Neural cell (in vitro differentiated cells): ENCODE results near the gene STIM1.

Source experiments
- CTCF ChIP-seq: fragments of 450-650 bp; IDR thresholded peaks from 2 replicates; pipeline ENCODE4 v1.5.1; 2014; ENCODE audit warnings: antibody characterized with exemption, mild to moderate bottlenecking, moderate library complexity; ENCODE audit not compliant: poor library complexity, severe bottlenecking
- EP300 ChIP-seq: fragments of 450-650 bp; conservative IDR thresholded peaks from 2 replicates; pipeline ENCODE4 v1.6.1; 2014; ENCODE audit warnings: antibody characterized with exemption, mild to moderate bottlenecking, moderate library complexity; ENCODE audit not compliant: poor library complexity, severe bottlenecking
- EZH2 ChIP-seq: fragments of 200-600, 300-800 bp; shearing (Covaris generic), sonication (generic); IDR thresholded peaks from 2 replicates; pipeline ENCODE4 v1.6.1; 2014; ENCODE audit warnings: antibody characterized with exemption, low read length, borderline replicate concordance, mild to moderate bottlenecking; ENCODE audit not compliant: insufficient read depth, poor library complexity, severe bottlenecking
- MXI1 ChIP-seq: fragments of 450-650 bp; conservative IDR thresholded peaks from 2 replicates; pipeline ENCODE4 v1.6.1; 2014; ENCODE audit warnings: antibody characterized with exemption, mild to moderate bottlenecking; ENCODE audit not compliant: poor library complexity, severe bottlenecking
- POLR2AphosphoS5 ChIP-seq: IDR thresholded peaks from 2 replicates; pipeline ENCODE4 v1.6.1; 2012
- RAD21 ChIP-seq: fragments of 450-650 bp; conservative IDR thresholded peaks from 2 replicates; pipeline ENCODE4 v1.6.1; 2014; ENCODE audit warnings: antibody characterized with exemption, mild to moderate bottlenecking, moderate library complexity
- TAF1 ChIP-seq: IDR thresholded peaks from 2 replicates; pipeline ENCODE4 v1.6.1; 2012; ENCODE audit warnings: low read depth
- TF ChIP-seq, protein P1 (sequence below): IDR thresholded peaks from 2 replicates; pipeline ENCODE4 v1.6.1; 2012; ENCODE audit warnings: borderline replicate concordance

DNA sequence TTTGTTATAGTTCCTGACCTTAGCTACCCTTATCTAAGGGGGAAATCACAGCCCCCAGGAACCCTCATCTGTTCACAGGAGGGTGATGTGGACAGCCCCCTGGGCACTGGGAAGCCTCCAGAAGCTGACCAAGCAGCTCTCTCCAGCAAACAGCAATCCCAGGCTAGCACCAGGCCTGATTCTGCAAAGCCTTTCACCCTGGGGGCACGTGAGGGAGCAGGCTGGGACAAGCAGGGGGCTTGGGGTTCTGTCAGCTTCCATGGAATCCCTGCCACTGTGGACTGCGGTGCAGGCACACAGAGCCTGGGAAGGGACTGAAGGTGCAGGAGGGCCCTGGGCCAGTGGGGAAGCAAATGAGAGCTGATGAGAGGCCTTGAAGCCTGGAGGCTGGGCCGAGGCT, 45.0 kb upstream of the STIM1 start:
- TF ChIP-seq POLR2AphosphoS5 (no peak), CTCF (no peak), TAF1 (no peak), EZH2 (no peak), EP300 (no peak), MXI1 (no peak), RAD21 (no peak)
- TF ChIP-seq, protein P1, sequence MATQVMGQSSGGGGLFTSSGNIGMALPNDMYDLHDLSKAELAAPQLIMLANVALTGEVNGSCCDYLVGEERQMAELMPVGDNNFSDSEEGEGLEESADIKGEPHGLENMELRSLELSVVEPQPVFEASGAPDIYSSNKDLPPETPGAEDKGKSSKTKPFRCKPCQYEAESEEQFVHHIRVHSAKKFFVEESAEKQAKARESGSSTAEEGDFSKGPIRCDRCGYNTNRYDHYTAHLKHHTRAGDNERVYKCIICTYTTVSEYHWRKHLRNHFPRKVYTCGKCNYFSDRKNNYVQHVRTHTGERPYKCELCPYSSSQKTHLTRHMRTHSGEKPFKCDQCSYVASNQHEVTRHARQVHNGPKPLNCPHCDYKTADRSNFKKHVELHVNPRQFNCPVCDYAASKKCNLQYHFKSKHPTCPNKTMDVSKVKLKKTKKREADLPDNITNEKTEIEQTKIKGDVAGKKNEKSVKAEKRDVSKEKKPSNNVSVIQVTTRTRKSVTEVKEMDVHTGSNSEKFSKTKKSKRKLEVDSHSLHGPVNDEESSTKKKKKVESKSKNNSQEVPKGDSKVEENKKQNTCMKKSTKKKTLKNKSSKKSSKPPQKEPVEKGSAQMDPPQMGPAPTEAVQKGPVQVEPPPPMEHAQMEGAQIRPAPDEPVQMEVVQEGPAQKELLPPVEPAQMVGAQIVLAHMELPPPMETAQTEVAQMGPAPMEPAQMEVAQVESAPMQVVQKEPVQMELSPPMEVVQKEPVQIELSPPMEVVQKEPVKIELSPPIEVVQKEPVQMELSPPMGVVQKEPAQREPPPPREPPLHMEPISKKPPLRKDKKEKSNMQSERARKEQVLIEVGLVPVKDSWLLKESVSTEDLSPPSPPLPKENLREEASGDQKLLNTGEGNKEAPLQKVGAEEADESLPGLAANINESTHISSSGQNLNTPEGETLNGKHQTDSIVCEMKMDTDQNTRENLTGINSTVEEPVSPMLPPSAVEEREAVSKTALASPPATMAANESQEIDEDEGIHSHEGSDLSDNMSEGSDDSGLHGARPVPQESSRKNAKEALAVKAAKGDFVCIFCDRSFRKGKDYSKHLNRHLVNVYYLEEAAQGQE = no peak
